Neural progenitor cell (in vitro differentiated cells): Measurements from ENCODE around the gene OLFML2A.

Experiments
- EZH2 ChIP-seq: fragments of 200-600 bp; sonication (generic); IDR thresholded peaks from 2 replicates; pipeline ENCODE4 v1.6.1; 2017; ENCODE audit warnings: antibody characterized with exemption, mild to moderate bottlenecking, moderate library complexity
- TF ChIP-seq, protein P1 (sequence below): fragments of 200-600 bp; sonication (generic); IDR thresholded peaks from 2 replicates; pipeline ENCODE4 v1.5.1; 2017; ENCODE audit warnings: antibody characterized with exemption, mild to moderate bottlenecking

DNA sequence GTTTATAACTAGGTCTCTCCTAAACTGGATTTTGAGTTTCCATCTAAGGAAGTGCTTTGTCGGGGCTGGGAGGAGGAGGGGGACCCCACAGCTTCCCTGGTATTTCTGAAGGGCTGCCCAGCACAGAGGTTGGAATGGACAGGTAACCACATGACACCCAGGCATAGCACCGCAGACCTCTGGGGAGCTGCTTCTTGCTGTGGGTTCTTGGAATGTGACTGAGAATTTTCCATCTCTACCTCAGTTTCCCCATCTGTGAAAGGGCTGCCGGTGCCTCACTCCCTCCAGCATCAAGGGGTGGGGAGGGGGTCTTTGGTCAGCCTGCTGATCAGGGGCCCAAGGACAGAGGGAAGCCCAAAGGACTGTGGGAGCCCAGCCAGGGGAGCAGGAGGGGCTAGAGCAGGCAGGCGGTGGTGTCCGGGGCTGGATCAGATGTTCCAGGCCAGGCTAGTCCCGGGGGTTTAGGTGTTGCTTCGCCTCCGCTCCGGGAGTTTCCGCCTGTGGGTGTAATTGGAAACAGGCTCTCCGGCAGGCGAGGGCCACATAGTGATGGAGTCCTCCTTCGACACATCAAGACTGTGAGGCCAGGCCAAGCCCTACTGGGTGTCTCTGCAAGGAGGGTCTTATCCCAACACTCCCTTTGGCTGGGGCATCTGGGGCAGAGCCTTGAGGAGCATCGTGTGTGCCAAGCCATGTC, 3.3 kb downstream of the OLFML2A start:
- TF ChIP-seq, protein P1, sequence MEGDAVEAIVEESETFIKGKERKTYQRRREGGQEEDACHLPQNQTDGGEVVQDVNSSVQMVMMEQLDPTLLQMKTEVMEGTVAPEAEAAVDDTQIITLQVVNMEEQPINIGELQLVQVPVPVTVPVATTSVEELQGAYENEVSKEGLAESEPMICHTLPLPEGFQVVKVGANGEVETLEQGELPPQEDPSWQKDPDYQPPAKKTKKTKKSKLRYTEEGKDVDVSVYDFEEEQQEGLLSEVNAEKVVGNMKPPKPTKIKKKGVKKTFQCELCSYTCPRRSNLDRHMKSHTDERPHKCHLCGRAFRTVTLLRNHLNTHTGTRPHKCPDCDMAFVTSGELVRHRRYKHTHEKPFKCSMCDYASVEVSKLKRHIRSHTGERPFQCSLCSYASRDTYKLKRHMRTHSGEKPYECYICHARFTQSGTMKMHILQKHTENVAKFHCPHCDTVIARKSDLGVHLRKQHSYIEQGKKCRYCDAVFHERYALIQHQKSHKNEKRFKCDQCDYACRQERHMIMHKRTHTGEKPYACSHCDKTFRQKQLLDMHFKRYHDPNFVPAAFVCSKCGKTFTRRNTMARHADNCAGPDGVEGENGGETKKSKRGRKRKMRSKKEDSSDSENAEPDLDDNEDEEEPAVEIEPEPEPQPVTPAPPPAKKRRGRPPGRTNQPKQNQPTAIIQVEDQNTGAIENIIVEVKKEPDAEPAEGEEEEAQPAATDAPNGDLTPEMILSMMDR, result no peak
- TF ChIP-seq EZH2, result no peak
